ENCODE measurements around the gene SETD1A. TPM values are rescaled to one million over a fixed set of nuclear protein-coding genes. Genes with fewer than 3 reads are reported as not detected.

The SETD1A gene
- total RNA-seq, 1 donor from 2014 or later = 23.4 TPM

GRCh38 chr16:31002862-31003341 lies 45.3 kb downstream of the SETD1A start:
- Mint-ChIP-seq H3K4me3 (ENCODE audit: unreplicated experiment) (no peak overlapping the region), H3K27me3 (ENCODE audit: unreplicated experiment) (peaks cover 8% of the 10 kb centered on the region), H3K4me1 (ENCODE audit: unreplicated experiment) (no peaks in the 10 kb centered on the region), H3K9me3 (ENCODE audit: unreplicated experiment) (no peaks in the 10 kb centered on the region), H3K36me3 (ENCODE audit: low read depth, unreplicated experiment) (no peaks in the 10 kb centered on the region), H3K27ac (ENCODE audit: unreplicated experiment) (no peak overlapping the region)
- DNase-seq (ENCODE audit: low spot score) = no peak
- TF ChIP-seq CTCF (IDR thresholded peaks at IDR 0.05; ENCODE audit: unreplicated experiment) = no peak

GRCh38 chr16:31003744-31004143 lies 46.2 kb downstream of the SETD1A start:
- TF ChIP-seq CTCF (IDR thresholded peaks at IDR 0.05; ENCODE audit: unreplicated experiment) = no peak
- Mint-ChIP-seq H3K4me1 (ENCODE audit: unreplicated experiment) (no peaks in the 10 kb centered on the region), H3K9me3 (ENCODE audit: unreplicated experiment) (no peaks in the 10 kb centered on the region), H3K36me3 (ENCODE audit: low read depth, unreplicated experiment) (no peaks in the 10 kb centered on the region), H3K27ac (ENCODE audit: unreplicated experiment) (no peak overlapping the region), H3K27me3 (ENCODE audit: unreplicated experiment) (peaks cover 4% of the 10 kb centered on the region), H3K4me3 (ENCODE audit: unreplicated experiment) (no peak overlapping the region)
- no peak for DNase-seq (ENCODE audit: low spot score)

GRCh38 chr16:31004658-31005057 lies 47.1 kb downstream of the SETD1A start:
- H3K4me3 Mint-ChIP-seq (ENCODE audit: unreplicated experiment) = no peak overlapping the region
- DNase-seq (ENCODE audit: low spot score) = no peak

GRCh38 chr16:31005350-31006085 lies 48.0 kb downstream of the SETD1A start:
- H3K27me3 Mint-ChIP-seq (ENCODE audit: unreplicated experiment) = peaks cover 10% of the 10 kb centered on the region
- H3K27ac Mint-ChIP-seq (ENCODE audit: unreplicated experiment) = no peak overlapping the region
- no peaks in the 10 kb centered on the region for H3K4me1 Mint-ChIP-seq (ENCODE audit: unreplicated experiment)
- no peaks in the 10 kb centered on the region for H3K36me3 Mint-ChIP-seq (ENCODE audit: low read depth, unreplicated experiment)
- no peaks in the 10 kb centered on the region for H3K9me3 Mint-ChIP-seq (ENCODE audit: unreplicated experiment)
- no peak for TF ChIP-seq CTCF (IDR thresholded peaks at IDR 0.05; ENCODE audit: unreplicated experiment)
- no peak for DNase-seq (ENCODE audit: low spot score)
- H3K4me3 Mint-ChIP-seq (ENCODE audit: unreplicated experiment) = no peak overlapping the region

More at GRCh38 chr16:31004658-31005057, 47.1 kb downstream of the SETD1A start:
- no peak for TF ChIP-seq CTCF (IDR thresholded peaks at IDR 0.05; ENCODE audit: unreplicated experiment)
- H3K9me3 Mint-ChIP-seq (ENCODE audit: unreplicated experiment) = no peaks in the 10 kb centered on the region
- H3K4me1 Mint-ChIP-seq (ENCODE audit: unreplicated experiment) = no peaks in the 10 kb centered on the region
- H3K27me3 Mint-ChIP-seq (ENCODE audit: unreplicated experiment) = peaks cover 7% of the 10 kb centered on the region
- no peaks in the 10 kb centered on the region for H3K36me3 Mint-ChIP-seq (ENCODE audit: low read depth, unreplicated experiment)
- no peak overlapping the region for H3K27ac Mint-ChIP-seq (ENCODE audit: unreplicated experiment)

GRCh38 chr16:31006086-31006385 lies 48.5 kb downstream of the SETD1A start:
- no peaks in the 10 kb centered on the region for H3K9me3 Mint-ChIP-seq (ENCODE audit: unreplicated experiment)
- H3K36me3 Mint-ChIP-seq (ENCODE audit: low read depth, unreplicated experiment) = no peaks in the 10 kb centered on the region
- peaks cover 10% of the 10 kb centered on the region for H3K27me3 Mint-ChIP-seq (ENCODE audit: unreplicated experiment)
- DNase-seq (ENCODE audit: low spot score) = no peak
- H3K4me3 Mint-ChIP-seq (ENCODE audit: unreplicated experiment) = no peak overlapping the region
- TF ChIP-seq CTCF (IDR thresholded peaks at IDR 0.05; ENCODE audit: unreplicated experiment) = no peak
- H3K4me1 Mint-ChIP-seq (ENCODE audit: unreplicated experiment) = no peaks in the 10 kb centered on the region
- H3K27ac Mint-ChIP-seq (ENCODE audit: unreplicated experiment) = no peak overlapping the region

Data from endothelial cell (in vitro differentiated cells).